Measurements from ENCODE around the gene SPINK5. TPM values are rescaled to one million over a fixed set of nuclear protein-coding genes. Genes with fewer than 3 reads are reported as not detected.

The SPINK5 gene
- total RNA-seq, 1 donor from 2014 or later = not detected

DNA sequence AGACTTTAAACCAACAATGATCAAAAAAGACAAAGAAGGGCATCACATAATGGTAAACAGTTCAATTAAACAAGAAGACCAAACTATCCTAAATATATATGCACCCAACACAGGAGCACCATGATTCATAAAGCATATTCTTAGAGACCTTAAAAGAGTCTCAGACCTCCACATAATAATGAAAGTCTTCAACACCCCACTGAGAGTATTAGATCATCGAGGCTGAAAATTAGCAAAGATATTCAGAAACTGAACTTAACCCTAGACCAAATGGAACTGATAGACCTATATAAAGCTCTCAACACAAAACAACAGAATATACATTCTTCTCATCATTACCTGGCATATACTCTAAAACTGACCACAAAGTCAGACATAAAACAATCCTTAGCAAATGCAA is 92.8 kb downstream of the SPINK5 start:
- ATAC-seq (ENCODE audit: low read depth) = no peak
- no peaks in the 10 kb centered on the region for H3K4me1 Mint-ChIP-seq
- H3K9me3 Mint-ChIP-seq = peaks cover 5% of the 10 kb centered on the region
- no peak for TF ChIP-seq CTCF (IDR thresholded peaks at IDR 0.05)
- CTCF ChIA-PET = no interaction called here
- no peaks in the 10 kb centered on the region for H3K27me3 Mint-ChIP-seq
- intact Hi-C loops (cut with micrococcal nuclease) = no loop called here
- POLR2A ChIA-PET = interaction anchor here (0.6 kb wide), 1 partner anchor 276 kb away, joined by 3 read pairs; no protein-coding TSS in a partner anchor
- H3K4me3 Mint-ChIP-seq = no peak overlapping the region
- no peaks in the 10 kb centered on the region for H3K36me3 Mint-ChIP-seq (ENCODE audit: low read depth)
- no peak overlapping the region for H3K27ac Mint-ChIP-seq
- no peak for DNase-seq

DNA sequence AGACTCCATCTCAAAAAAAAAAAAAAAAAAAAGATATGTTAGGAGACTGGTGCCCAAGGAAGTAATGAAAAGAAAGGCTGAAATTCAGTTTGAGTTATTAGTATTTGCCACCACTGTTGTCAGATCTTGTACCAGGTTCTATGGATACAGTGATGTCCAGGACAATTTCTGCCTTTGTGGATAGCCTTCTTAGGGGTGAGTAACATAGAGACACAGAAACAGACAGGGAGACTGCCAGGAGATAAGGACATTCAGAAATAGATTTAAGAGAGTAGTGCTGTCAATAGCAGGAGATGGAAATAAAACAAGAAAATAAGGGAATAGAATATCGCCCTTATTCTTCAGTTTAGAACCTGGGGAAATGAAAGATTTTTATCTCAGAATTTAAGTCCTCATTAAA is 98.3 kb downstream of the SPINK5 start:
- no peak for TF ChIP-seq CTCF (IDR thresholded peaks at IDR 0.05)
- ATAC-seq (ENCODE audit: low read depth) = no peak
- H3K27me3 Mint-ChIP-seq = no peaks in the 10 kb centered on the region
- H3K36me3 Mint-ChIP-seq (ENCODE audit: low read depth) = no peaks in the 10 kb centered on the region
- H3K27ac Mint-ChIP-seq = no peak overlapping the region
- H3K4me3 Mint-ChIP-seq = no peak overlapping the region
- no peaks in the 10 kb centered on the region for H3K4me1 Mint-ChIP-seq
- no peaks in the 10 kb centered on the region for H3K9me3 Mint-ChIP-seq
- POLR2A ChIA-PET = no interaction called here
- CTCF ChIA-PET = no interaction called here
- DNase-seq = no peak
- intact Hi-C loops (cut with micrococcal nuclease) = no loop called here

- Mint-ChIP-seq H3K36me3 (ENCODE audit: low read depth) (no peaks in the 10 kb centered on the region), H3K9me3 (no peaks in the 10 kb centered on the region), H3K27ac (no peak overlapping the region), H3K4me1 (no peaks in the 10 kb centered on the region), H3K27me3 (no peaks in the 10 kb centered on the region), H3K4me3 (no peak overlapping the region)
- no peak for ATAC-seq (ENCODE audit: low read depth)
- CTCF ChIA-PET = no interaction called here
- intact Hi-C loops (cut with micrococcal nuclease) = no loop called here
- POLR2A ChIA-PET = no interaction called here
- DNase-seq = no peak
- TF ChIP-seq CTCF (IDR thresholded peaks at IDR 0.05) = no peak
Observed at GRCh38 chr5:148163345-148163744, 99.6 kb downstream of the SPINK5 start.

DNA sequence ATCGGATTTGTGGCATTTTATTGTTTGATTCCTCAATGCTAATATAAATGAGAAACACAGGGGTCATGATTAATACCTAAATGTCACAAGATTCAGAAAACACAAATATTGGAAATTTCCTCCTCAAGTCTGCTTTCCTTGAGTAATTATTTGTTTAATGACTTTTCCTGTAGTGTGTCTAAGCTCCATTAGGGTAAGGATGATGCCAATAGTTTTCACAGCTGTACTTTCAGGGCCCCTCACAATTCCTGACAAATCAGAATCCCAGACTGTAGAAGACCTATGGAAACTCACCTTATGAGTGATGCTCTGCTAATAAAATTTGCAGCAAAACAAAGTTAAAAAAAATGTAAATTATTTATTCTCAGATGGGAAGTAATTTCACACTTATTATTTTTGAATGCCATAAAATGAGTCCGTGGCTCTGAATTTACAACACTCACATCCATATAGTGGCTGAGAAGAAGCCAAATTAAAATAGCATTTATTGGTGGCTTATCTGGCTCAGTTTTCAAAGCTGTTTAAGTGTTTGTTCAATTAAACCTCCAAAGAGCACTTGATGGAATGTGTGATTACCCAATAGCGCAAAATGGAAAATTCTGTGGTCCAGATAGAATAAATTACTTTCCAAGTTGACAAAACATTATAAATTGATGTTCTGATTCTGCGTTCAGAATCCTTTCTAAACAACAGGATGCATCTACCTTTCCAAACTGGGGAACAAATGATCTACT is 102.9 kb downstream of the SPINK5 start:
- TF ChIP-seq CTCF (IDR thresholded peaks at IDR 0.05) = no peak
- CTCF ChIA-PET = no interaction called here
- ATAC-seq (ENCODE audit: low read depth) = no peak

DNA sequence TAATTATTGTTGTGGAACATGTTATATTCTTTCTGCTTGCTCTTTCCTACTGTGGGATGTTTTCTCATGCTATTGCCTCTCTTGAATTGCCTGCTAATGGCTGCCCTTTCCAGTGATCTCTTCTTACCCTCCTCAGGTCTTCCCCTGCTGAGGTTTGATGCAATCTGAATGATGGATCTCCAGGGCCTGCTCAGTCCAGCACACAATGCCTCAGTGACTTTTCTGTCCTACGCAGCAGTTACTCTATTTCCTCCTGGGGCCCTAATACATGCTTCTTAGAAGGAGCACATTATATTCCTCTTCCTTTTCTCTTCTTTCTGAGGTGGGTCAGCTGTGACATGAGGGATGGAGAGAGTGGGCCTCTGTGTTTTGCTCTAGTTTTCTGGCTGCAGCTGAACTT is 104.5 kb downstream of the SPINK5 start, which contains the start of gene SPINK14:
Gene SPINK14, plus strand, starts transcription at position 301 of the 400 bp plus-strand sequence. CDS start 1,187 bp downstream, outside the sequence.
- no peak for DNase-seq
- H3K4me1 Mint-ChIP-seq = no peaks in the 10 kb centered on the region
- CTCF ChIA-PET = no interaction called here

More for the DNA sequence above, 102.9 kb downstream of the SPINK5 start:
- Mint-ChIP-seq H3K4me1 (no peaks in the 10 kb centered on the region), H3K27me3 (no peaks in the 10 kb centered on the region), H3K9me3 (no peaks in the 10 kb centered on the region), H3K27ac (no peak overlapping the region), H3K36me3 (ENCODE audit: low read depth) (no peaks in the 10 kb centered on the region), H3K4me3 (no peak overlapping the region)
- DNase-seq = no peak
- POLR2A ChIA-PET = no interaction called here
- intact Hi-C loops (cut with micrococcal nuclease) = no loop called here

More for the DNA sequence above, 104.5 kb downstream of the SPINK5 start, which contains the start of gene SPINK14:
- no peak within 1 kb of the TSS for H3K27ac Mint-ChIP-seq
- ATAC-seq (ENCODE audit: low read depth) = no peak
- no peaks in the 10 kb centered on the region for H3K9me3 Mint-ChIP-seq
- POLR2A ChIA-PET = no interaction called here
- H3K27me3 Mint-ChIP-seq = no peaks in the 10 kb centered on the region
- TF ChIP-seq CTCF (IDR thresholded peaks at IDR 0.05) = no peak
- no peaks in the 10 kb centered on the region for H3K36me3 Mint-ChIP-seq (ENCODE audit: low read depth)
- H3K4me3 Mint-ChIP-seq = no peak within 1 kb of the TSS
- intact Hi-C loops (cut with micrococcal nuclease) = no loop called here

Measured in activated B cell treated with CpG ODN at 0.5 μM for 24 hours (primary cell).